HG02678 (cell line): ENCODE data around the gene SMAP1.
A peak's percentile ranks its signal among the peaks of the same experiment; 100 is the strongest.

Source experiments
- ATAC-seq: cut with Tn5 transposase; IDR thresholded peaks from one replicate; pipeline ENCODE4 v1.9.1; 2021; ENCODE audit warnings: mild to moderate bottlenecking, moderate library complexity; ENCODE audit not compliant: unreplicated experiment

Gene SMAP1

DNA sequence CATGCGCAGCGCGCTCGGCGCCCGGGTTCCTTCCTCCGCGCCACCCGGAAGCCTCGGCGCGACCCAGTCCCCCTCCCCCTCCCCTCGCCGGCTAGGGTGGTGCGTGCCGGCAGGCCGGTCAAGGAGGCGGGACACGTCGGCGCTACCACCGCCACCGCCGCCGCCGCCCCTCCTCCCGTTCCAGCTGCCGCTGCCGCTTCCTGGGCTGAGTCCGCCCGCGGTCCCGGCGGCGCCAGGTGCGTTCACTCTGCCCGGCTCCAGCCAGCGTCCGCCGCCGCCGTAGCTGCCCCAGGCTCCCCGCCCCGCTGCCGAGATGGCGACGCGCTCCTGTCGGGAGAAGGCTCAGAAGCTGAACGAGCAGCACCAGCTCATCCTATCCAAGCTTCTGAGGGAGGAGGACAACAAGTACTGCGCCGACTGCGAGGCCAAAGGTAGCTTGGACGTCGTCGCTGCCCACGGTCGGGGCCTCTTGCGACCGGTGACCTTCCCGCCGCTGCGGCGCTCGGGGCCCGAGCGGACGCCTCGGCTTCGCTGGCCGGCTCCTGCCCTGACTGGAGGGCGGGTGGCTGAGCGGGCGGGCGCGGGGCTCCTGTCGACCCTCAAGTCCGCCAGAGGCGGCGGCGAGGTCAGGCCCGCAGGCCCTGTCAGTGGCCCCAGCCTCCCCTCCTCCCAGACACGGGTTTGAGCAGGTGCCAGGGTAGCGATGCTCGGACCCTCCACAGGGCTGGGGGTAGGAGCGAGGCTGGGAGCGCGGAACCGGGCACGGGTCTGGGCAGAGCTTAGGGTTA lies at the start of gene SMAP1:
TSS of gene SMAP1 (plus strand) at position 173 of the 788 bp plus-strand sequence. CDS start at position 314, 141 bp downstream.
- peak; percentile 90 for ATAC-seq

DNA sequence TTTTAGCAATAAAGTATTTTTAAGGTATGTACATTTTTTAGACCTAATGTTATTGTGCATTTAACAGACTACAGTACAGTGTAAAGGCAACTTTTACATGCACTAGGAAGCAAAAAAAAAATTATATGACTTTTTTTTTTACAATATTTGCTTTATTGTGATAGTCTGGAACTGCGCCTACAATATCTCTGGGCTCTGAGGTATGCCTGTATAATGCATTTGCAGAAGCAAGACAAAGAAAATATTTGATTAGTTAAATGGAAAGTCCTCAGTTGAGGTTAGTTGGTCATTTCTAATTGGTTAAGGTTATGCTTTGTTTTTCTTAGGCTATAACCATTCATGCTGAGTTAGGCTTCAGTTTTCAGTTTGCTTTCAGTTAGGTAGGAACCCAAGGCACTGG lies 46.9 kb upstream of the SMAP1 start:
- no peak for ATAC-seq

DNA sequence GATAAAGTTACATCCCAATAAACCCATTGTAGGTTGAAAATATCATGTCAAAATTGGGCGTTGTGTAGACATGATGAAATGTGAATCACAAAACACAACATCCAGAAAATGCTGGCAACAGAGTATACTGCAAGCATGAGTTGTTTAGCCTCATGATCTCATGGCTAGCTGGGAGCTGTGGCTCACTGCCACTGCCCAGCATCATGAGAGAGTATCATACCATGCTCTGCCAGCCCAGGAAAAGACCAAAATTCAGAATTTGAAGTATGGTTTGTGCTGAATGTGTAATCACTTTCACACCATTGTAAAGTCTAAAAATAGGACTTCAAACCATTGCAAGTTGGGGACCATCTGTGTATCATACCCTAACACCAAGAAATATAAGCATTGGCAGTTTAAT lies 45.2 kb upstream of the SMAP1 start:
- no peak for ATAC-seq

DNA sequence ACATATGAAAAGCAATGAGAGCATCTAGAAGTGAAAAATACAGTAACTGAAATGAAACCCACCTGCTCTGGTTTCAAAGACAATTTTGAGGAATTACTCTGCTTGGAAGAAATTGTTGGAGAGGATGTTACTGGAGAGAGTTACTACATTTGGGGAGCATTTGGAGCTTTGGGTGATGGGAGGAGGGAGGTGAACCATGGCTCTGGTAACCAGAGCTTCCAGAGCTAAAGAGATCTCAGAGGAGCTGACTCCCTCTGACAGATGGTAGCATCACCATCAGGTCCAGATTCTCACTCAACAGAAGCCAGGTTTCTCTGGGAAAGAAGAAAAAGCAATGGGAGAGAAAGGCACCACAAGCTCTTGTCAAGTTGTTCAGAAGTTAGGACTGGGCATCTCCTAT lies 42.2 kb upstream of the SMAP1 start:
- ATAC-seq: no peak

DNA sequence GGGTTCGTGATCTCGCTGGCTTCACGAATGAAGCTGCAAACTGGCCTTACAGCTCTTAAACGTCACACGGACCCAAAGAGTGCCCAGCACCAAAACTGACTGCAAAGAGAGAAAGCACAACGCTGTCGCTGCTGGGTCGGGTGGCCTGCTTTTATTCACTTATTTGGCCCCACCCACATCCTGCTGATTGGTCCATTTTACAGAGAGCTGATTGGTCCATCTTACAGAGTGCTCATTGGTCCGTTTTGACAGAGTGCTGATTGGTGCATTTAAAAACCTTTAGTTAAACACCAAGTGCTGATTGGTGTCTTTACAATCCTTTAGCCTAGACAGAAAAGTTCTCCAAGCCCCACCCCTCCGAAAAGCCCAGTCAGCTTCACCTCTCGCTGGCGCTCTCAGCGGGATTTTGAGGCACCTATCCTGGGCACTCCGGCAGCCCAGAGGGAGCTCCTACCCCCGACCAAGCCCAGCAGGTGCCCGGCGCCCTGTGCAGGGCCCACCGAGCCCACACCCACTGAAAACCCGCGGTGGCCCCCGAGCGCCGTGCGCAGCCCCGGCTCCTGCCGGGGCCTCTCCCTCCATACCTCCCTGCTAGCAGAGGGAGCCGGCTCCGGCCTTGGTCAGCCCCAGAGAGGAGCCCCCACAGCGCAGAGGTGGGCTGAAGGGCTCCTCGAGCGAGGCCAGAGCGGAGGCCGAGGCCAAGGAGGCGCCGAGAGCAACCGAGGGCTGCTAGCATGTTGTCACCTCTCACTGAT lies 40.0 kb upstream of the SMAP1 start:
- no peak for ATAC-seq

GRCh38 chr6:70629929-70630328 lies 37.8 kb upstream of the SMAP1 start:
- no peak for ATAC-seq

- ATAC-seq: no peak
These were observed 33.8 kb upstream of the SMAP1 start for GRCh38 chr6:70633870-70634269.

DNA sequence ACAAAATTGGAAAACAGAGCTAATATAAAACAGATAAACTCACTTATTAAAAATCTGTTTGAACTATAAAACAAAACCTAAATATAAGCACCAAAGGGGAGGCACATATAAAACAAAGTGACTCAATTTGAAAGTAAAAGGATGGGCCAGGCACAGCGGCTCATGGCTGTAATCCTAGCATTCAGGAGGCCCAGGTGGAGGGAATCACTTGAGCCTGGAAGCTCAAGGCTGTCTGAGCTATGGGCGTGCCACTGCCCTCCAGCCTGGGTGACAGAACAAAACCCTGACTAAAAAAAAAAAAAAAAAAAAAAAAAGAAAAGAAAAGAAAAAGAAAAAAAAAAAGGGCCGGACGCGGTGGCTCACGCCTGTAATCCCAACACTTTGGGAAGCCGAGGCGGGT lies 31.1 kb upstream of the SMAP1 start:
- ATAC-seq: no peak

GRCh38 chr6:70638468-70638867 lies 29.2 kb upstream of the SMAP1 start:
- ATAC-seq: no peak

GRCh38 chr6:70651326-70651905 lies 16.3 kb upstream of the SMAP1 start:
- peak; percentile 69 for ATAC-seq

- ATAC-seq: no peak
These were observed 15.5 kb upstream of the SMAP1 start for GRCh38 chr6:70652216-70652615.

DNA sequence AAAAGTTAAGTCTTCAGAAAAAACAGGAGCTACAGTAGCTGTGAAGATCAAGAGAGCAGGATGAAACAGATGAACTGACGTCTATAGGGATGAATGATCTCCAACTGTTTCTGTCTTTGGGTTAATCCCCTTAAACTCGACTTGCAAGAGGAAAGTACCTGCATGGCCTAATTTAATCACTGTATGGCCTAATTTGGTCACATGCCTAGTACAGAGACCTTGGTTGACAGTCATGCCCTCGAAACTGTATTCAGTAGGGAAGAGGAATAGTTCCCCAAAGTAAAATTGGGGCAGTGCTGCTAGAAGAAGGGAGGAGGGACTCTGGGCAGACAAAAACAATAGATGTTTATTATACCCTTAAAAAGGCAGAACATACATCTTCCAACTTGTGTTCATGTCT lies 10.0 kb upstream of the SMAP1 start:
- ATAC-seq: no peak

DNA sequence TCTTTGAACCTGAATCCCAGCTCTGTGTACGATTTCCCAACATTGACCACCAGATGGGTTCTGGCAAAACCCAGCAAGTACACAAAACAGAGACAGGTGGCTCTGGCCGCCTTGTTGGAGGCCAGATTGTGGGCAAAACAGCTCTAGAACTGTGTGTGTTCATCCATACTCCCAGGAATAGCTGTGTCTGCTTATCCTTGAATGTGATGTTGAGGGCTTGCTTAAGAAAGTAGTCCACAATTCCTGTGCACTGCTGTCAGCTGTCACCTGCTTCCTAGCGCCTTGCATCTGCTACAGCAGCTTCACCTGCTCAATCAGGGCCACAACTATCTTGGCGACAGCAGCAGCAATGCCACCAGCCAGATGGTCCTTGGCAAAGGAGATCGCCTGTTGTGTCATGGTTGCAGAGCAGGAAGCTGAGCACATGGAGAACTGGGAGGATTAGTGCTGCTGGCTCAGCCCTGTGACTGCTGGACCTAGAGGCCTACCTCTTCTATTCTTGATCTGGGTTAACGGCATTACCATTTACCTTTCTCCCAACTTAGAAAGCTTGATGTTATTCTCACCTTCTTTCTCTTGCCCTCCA lies 3.7 kb upstream of the SMAP1 start:
- no peak for ATAC-seq

DNA sequence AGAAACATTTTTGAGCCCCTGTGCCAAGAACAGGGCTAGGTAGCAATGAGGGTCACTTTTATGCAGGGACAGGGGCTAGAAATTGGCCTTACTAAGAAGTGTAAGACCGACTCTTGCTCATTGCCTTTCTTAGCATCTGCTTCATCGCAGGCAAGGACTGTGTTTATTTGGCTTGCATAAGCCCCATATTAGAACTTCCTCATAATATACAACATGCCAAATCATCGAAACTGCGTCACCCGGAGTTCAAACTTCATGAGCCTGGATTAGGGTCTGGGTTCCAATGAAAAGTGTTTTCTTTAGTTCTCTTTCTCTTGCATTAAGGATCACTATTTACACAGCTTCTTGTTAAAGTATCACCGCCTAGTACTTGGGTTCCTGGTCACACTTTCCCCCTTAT lies 977 bp upstream of the SMAP1 start:
- ATAC-seq: no peak

- no peak for ATAC-seq
These were observed 400 bp upstream of the SMAP1 start for GRCh38 chr6:70667256-70667710.

- ATAC-seq: no peak
These were observed 773 bp downstream of the SMAP1 start for GRCh38 chr6:70668499-70668812.

DNA sequence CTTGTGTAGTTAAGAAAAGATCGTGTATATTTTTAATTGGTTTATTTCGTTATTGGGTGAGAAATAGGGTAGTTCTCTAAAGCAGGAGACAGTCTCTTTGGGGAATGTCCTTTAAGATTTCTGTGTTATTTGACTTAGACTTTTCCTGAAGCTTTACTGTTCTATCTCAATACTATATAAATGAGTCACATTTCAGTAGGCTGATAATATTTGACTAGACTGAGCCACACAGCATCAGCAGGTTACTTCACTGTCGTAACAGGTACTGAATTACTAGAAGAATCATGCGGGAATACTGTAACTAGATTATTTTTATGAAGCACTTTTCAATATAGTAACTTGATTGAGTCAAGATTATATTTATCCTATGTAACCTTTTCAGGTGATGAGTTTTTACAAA lies 1.4 kb downstream of the SMAP1 start:
- no peak for ATAC-seq

GRCh38 chr6:70672549-70672948 lies 4.9 kb downstream of the SMAP1 start:
- ATAC-seq: no peak

GRCh38 chr6:70673054-70673453 lies 5.4 kb downstream of the SMAP1 start:
- no peak for ATAC-seq

DNA sequence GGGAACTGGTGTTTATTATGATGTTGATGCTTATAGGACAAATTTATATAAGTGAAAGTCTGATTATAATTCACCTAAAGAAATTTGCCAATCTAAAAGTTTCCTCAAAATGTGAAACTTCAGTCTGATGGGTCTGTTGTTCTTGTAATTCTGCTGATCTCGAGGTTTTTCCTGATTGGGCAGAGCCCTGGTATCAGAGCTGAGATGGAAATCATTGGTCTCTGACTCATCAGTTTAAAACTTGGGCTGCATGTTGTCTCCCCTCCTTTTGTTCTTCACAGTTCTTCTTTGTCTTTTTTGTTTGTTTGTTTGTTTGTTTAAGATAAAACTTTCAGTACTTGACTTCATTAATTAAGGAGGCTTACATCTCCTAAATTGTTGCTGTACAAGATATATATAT lies 5.9 kb downstream of the SMAP1 start:
- no peak for ATAC-seq

- ATAC-seq: no peak
These were observed 8.1 kb downstream of the SMAP1 start for GRCh38 chr6:70675822-70676221.

- no peak for ATAC-seq
These were observed 9.1 kb downstream of the SMAP1 start for GRCh38 chr6:70676821-70677220.
